Right atrium auricular region (tissue), 2 donors: Measurements from ENCODE around the gene GIMAP7. TPM values are rescaled to one million over a fixed set of nuclear protein-coding genes. Genes with fewer than 3 reads are reported as not detected.

Experiments
- DNase-seq: peaks from one replicate; pipeline ENCODE4 v3.0.0-alpha.2; 2019; ENCODE audit warnings: low spot score
- H3K27ac ChIP-seq, 2 donors: fragments of 200-600 bp; sonication (generic); 1 replicate in 1 of 2; 2 replicates in 1 of 2; pipeline ENCODE4 v1.5.1; 2016 to 2019
- H3K27me3 ChIP-seq, 2 donors: fragments of 200-600 bp; sonication (generic); one replicate each; pipeline versions ENCODE4 v1.5.1 to v1.6.0; 2017 to 2019
- H3K36me3 ChIP-seq: fragments of 200-600 bp; sonication (generic); one replicate; pipeline ENCODE4 v1.5.1; 2016
- H3K4me1 ChIP-seq, 2 donors: fragments of 200-600 bp; sonication (generic); one replicate each; pipeline versions ENCODE4 v1.5.1 to v1.6.0; 2017 to 2019
- H3K4me3 ChIP-seq, 2 donors: fragments of 200-600 bp; sonication (generic); 1 replicate in 1 of 2; 2 replicates in 1 of 2; pipeline ENCODE4 v1.5.1; 2017 to 2019; ENCODE audit warnings: mild to moderate bottlenecking in 1 of 2, moderate library complexity in 1 of 2
- H3K9me3 ChIP-seq, 2 donors: fragments of 200-600 bp; sonication (generic); one replicate each; pipeline ENCODE4 v1.5.1; 2019
- CTCF ChIP-seq, 2 donors: fragments of 200-600 bp; sonication (generic); IDR thresholded peaks; one replicate each; pipeline ENCODE4 v1.5.1; 2019; ENCODE audit warnings: antibody characterized with exemption in 2 of 2
- total RNA-seq, 2 donors: library from RNA; depleted of rRNA; stranded (reverse); fragments of >200 nt; gene quantifications; one replicate each; pipeline ENCODE4 v1.1.0, GENCODE V29; 2016

The GIMAP7 gene
- total RNA-seq, 2 donors from 2014 or later, result 12.7 to 12.9 TPM

GRCh38 chr7:150564006-150564405, 49.3 kb downstream of the GIMAP7 start:
- peaks cover 7 to 13% of the 10 kb centered on the region in 2 donors for H3K9me3 ChIP-seq
- H3K4me1 ChIP-seq, result no peaks in the 10 kb centered on the region
- H3K27me3 ChIP-seq, result no peaks in the 10 kb centered on the region
- no peak for DNase-seq
- no peak for TF ChIP-seq CTCF (IDR thresholded peaks at IDR 0.05)
- H3K4me3 ChIP-seq, result no peak overlapping the region
- no peaks in the 10 kb centered on the region for H3K36me3 ChIP-seq
- H3K27ac ChIP-seq, result no peak overlapping the region

GRCh38 chr7:150564566-150564965, 49.9 kb downstream of the GIMAP7 start:
- no peak overlapping the region for H3K27ac ChIP-seq
- H3K9me3 ChIP-seq, result peaks cover 5 to 13% of the 10 kb centered on the region in 2 donors
- no peaks in the 10 kb centered on the region for H3K4me1 ChIP-seq
- no peaks in the 10 kb centered on the region for H3K27me3 ChIP-seq
- no peak overlapping the region for H3K4me3 ChIP-seq
- H3K36me3 ChIP-seq, result no peaks in the 10 kb centered on the region
- no peak for DNase-seq
- TF ChIP-seq CTCF (IDR thresholded peaks at IDR 0.05), result no peak

- H3K27me3 ChIP-seq, result no peaks in the 10 kb centered on the region
- TF ChIP-seq CTCF (IDR thresholded peaks at IDR 0.05), result no peak
- H3K27ac ChIP-seq, result no peak overlapping the region
- peaks cover 4 to 6% of the 10 kb centered on the region in 2 donors for H3K9me3 ChIP-seq
- peaks cover 0 to 5% of the 10 kb centered on the region in 2 donors for H3K4me1 ChIP-seq
- H3K4me3 ChIP-seq, result no peak overlapping the region
- no peak for DNase-seq
- peaks cover 6% of the 10 kb centered on the region for H3K36me3 ChIP-seq
These were observed 50.6 kb downstream of the GIMAP7 start for GRCh38 chr7:150565239-150565638.

- Histone ChIP-seq H3K27me3 (no peaks in the 10 kb centered on the region), H3K36me3 (peaks cover 13% of the 10 kb centered on the region), H3K4me3 (no peak overlapping the region), H3K4me1 (peaks cover 0 to 8% of the 10 kb centered on the region in 2 donors), H3K27ac (no peak overlapping the region), H3K9me3 (no peaks in the 10 kb centered on the region)
- no peak for DNase-seq
- TF ChIP-seq CTCF (IDR thresholded peaks at IDR 0.05), result no peak
These were observed 51.5 kb downstream of the GIMAP7 start for GRCh38 chr7:150566123-150566522.

- H3K4me3 ChIP-seq, result no peak overlapping the region
- no peak for DNase-seq
- no peaks in the 10 kb centered on the region for H3K27me3 ChIP-seq
- peaks cover 16% of the 10 kb centered on the region for H3K36me3 ChIP-seq
- H3K4me1 ChIP-seq, result peaks cover 0 to 8% of the 10 kb centered on the region in 2 donors
- no peaks in the 10 kb centered on the region for H3K9me3 ChIP-seq
- no peak overlapping the region for H3K27ac ChIP-seq
- no peak for TF ChIP-seq CTCF (IDR thresholded peaks at IDR 0.05)
These were observed 51.9 kb downstream of the GIMAP7 start for GRCh38 chr7:150566572-150566971.

GRCh38 chr7:150567169-150567568, 52.5 kb downstream of the GIMAP7 start, which contains the start of gene GIMAP4:
Gene GIMAP4, plus strand, starts transcription at chr7:150567390. Its CDS starts 2,512 bp downstream, at chr7:150569902.
- H3K27me3 ChIP-seq, result no peaks in the 10 kb centered on the region
- peak within 1 kb of the TSS; percentile 47 to 51 for H3K4me3 ChIP-seq
- peak within 1 kb of the TSS; percentile 70 to 73 for H3K27ac ChIP-seq
- no peaks in the 10 kb centered on the region for H3K9me3 ChIP-seq
- no peak for DNase-seq
- TF ChIP-seq CTCF (IDR thresholded peaks at IDR 0.05), result no peak
- H3K4me1 ChIP-seq, result peaks cover 0 to 8% of the 10 kb centered on the region in 2 donors
- peaks cover 21% of the 10 kb centered on the region for H3K36me3 ChIP-seq
